OCI-LY3 (cell line): ENCODE data around the gene EMC9.

Experiments
- EZH2phosphoT487 ChIP-seq: fragments of 200-600 bp; shearing (Covaris generic); IDR thresholded peaks from 2 replicates; pipeline ENCODE4 v1.6.1; 2018; ENCODE audit warnings: antibody characterized with exemption, mixed run types, low read depth
- TF ChIP-seq, protein P1 (sequence below): fragments of 200-600, 300-600 bp; sonication (generic); IDR thresholded peaks from 2 replicates; pipeline ENCODE4 v1.5.1; 2014; ENCODE audit warnings: antibody characterized with exemption, low read length, low read depth

DNA sequence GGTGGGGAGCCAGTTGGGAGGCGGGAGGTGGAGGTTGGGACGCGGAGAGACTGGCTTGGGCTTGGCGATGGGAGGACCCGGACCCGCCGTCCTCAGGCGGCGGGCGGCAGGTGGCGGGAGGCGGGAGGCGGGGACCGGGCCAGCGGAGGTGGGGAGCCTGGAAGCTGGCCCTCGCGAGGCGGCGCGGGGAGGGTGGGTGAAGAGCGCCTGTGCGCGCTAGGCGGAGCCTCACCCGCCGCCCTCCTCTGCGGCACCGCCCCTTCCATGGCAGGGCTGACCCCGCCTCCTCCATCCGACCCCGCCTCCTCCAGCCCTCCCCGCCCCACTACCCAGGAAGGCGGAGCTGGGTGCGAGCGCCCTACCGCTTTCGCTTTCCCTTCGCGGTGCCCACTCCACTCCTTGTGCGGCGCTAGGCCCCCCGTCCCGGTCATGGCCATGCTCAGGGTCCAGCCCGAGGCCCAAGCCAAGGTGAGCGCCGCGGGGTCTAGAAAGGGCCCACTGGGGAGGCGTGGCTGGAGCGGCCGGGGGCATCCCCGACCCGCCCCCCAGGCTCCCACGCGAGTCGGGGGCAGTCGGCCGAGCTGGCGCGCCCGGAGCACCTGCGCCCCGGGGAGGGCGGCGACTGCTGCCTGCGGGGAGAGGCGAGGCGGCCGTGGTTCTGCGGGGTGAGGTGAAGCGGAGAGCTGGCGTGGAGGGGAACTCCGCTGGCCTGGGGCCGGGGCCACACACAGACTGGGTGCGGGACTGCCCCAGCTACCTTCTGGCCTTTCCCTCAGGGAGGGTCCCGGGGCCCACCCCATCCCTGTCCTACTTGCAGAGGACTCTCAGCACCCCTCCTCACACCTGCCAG is 5.3 kb downstream of the EMC9 start, which contains the start of gene PSME1:
- TF ChIP-seq, protein P1, sequence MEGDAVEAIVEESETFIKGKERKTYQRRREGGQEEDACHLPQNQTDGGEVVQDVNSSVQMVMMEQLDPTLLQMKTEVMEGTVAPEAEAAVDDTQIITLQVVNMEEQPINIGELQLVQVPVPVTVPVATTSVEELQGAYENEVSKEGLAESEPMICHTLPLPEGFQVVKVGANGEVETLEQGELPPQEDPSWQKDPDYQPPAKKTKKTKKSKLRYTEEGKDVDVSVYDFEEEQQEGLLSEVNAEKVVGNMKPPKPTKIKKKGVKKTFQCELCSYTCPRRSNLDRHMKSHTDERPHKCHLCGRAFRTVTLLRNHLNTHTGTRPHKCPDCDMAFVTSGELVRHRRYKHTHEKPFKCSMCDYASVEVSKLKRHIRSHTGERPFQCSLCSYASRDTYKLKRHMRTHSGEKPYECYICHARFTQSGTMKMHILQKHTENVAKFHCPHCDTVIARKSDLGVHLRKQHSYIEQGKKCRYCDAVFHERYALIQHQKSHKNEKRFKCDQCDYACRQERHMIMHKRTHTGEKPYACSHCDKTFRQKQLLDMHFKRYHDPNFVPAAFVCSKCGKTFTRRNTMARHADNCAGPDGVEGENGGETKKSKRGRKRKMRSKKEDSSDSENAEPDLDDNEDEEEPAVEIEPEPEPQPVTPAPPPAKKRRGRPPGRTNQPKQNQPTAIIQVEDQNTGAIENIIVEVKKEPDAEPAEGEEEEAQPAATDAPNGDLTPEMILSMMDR = no peak
- TF ChIP-seq EZH2phosphoT487 = no peak
